GM21529 (cell line): ENCODE results near the gene GRIA1.
A peak's percentile ranks its signal among the peaks of the same experiment; 100 is the strongest.

Experiments
- ATAC-seq: cut with Tn5 transposase; IDR thresholded peaks from one replicate; pipeline ENCODE4 v1.9.1; 2021; ENCODE audit not compliant: unreplicated experiment

Gene GRIA1

DNA sequence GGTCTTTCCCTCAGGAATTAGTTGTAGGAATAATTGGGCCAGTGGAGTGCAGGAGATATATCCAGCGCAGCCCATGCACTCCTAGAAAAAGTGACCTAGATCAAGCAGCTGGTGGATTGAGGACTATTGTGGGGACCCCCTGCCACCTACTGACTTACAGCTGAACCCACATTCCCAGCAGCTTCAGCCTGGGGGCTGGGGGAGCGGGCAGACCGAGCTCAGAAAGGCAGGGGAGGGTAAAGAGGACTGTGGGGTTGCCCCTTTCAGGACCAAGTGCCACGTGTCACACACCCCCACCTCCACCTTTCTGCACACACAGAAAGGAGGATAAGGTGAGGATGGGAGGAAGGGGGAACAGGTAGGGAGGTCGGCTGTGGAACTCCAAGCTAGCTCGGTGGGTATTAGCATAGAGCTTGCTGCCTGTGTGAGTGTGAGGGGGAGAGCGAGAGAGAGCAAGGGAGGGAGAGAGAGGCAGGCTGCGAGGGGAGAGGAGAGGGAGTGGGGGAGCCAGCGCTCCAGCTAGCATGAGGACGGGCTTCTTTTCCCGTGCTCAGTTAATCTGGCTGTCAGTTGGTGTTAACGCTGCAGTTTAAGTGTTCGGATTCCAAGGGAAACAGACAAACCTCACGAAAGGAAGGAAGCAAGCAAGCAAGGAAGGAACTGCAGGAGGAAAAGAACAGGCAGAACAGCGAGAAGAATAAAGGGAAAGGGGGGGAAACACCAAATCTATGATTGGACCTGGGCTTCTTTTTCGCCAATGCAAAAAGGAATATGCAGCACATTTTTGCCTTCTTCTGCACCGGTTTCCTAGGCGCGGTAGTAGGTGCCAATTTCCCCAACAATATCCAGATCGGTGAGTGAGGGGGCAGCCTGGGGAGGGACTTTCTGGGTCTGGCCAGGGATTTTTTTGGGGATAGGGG is at the start of gene GRIA1:
Gene GRIA1 (plus strand): TSS at position 553 of the 920 bp plus-strand sequence.
- no peak for ATAC-seq

DNA sequence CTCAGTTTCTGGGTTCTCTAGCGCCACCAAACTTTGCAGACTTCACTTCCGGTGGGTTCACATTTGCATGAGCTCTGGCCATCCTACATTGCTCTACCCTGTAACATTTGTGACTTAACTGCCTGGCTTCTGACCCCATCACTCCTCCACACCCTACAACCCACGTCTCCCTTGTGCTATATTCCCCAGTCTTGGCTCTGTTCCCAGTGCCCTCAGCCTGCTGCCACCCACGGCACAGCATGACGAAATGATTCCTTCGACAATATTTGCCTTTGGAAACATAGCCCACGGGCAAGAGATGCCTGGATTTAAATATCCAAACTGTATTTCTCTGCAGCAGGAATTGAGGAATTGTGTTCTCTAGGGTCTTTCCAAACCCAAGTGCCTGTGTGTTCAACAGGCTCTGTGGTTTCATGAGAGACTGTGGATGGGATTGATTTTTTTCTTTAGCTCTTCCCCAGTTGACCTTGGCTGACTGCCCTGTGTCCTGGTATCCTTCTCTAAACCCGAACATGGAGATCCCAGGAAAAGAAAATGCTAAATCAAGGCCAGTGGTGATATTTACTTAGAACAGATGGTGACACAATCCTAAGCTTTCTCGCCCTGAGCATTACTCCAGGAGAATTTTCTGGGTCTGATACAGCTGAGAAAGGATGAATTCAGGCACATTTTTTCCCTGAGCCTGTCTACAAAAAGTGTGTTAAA is 44.4 kb upstream of the GRIA1 start:
- ATAC-seq: no peak

DNA sequence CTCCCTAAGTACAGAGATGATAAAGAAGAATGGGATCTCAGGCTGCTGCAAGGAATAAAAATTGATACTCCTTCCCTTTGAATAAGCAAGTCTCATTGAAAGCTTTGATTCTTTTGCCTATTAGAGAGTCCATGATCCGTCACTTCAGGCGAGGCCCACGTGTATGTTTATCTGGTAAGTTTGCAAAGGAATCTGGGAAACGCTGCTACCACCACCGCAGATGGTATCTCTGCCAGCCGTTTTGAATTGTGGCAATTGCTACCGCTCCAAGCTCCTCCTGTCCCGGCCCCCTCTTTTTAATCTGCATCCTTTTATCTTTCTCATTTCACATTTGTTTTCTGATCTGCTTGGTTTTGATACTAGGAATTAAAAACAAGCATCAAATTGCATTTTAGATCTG is 42.9 kb upstream of the GRIA1 start:
- ATAC-seq: no peak

- no peak for ATAC-seq
Measured at GRCh38 chr5:153456354-153456753, 34.1 kb upstream of the GRIA1 start.

DNA sequence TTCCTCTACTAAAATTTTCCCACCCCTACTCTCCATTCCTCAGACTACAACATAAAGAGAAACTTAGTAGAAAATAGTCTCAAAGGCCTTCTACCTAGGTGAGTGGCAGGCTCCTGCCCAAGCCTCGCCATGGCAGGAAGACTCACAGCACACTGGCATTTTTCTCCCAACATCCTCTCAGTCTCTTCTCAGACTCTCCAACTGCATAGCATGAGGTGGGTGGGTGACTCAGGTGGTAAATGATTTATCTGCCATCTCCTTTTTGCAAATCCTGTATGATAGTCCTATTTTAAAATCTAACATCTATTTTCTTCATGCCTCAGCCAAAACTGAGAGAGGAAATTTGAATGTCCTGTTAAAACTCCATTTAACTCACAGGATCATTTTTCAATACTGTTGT is 33.5 kb upstream of the GRIA1 start:
- ATAC-seq: no peak

GRCh38 chr5:153458268-153458667 is 32.2 kb upstream of the GRIA1 start:
- ATAC-seq: no peak

DNA sequence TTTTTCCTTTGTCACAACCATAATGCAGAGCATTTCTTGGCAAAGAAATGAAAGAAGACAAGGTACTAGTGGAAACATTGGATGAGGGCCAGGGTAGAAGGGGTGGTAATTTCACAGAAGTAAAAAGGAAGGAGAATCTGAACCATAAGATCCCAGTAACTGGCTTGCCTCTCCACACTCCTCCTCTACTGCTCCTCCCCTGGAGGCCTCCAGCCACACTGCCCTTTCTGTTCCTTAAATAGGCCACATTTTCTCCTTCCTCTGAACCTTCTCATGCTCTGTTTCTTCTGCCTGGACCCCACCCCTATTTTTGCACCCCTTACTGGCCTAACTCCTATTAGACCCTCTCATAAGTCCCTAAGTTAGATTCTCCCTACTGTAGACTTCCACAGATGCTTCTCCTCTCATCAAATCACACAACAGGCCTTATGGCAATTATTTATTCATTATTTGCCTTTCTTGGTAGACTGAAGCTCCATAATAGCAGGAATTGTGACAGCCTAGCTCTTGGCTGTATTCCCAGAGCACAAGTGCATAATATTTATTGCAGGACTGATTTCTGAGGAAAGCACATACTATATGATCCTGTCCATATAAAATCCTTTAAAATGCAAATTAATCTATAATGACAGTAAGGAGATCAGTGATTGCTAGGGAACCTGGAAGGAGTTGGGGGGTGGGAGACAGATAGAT is 31.3 kb upstream of the GRIA1 start:
- no peak for ATAC-seq

- no peak for ATAC-seq
Measured at GRCh38 chr5:153460421-153460820, 30.0 kb upstream of the GRIA1 start.

DNA sequence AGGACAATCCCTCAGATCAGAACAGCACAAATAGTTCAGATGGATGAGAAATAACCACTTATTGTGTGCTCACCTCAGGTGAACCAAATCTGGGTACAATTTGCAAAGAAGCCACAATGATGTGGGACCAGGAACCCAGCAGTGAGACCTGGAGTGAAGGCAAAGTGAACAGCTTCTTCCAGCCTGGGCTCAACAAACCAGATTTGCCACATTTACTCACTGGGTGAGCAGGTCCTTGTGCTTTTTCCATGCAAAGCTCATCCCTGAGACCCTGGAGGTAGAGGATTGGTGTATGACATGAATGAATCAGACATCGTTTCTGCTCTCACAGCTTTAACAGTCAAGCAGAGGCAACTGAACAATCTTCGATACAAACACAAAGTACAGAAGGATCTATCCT is 29.1 kb upstream of the GRIA1 start:
- no peak for ATAC-seq

GRCh38 chr5:153463806-153464205 is 26.7 kb upstream of the GRIA1 start:
- ATAC-seq: no peak

GRCh38 chr5:153467546-153467945 is 22.9 kb upstream of the GRIA1 start:
- ATAC-seq: no peak

DNA sequence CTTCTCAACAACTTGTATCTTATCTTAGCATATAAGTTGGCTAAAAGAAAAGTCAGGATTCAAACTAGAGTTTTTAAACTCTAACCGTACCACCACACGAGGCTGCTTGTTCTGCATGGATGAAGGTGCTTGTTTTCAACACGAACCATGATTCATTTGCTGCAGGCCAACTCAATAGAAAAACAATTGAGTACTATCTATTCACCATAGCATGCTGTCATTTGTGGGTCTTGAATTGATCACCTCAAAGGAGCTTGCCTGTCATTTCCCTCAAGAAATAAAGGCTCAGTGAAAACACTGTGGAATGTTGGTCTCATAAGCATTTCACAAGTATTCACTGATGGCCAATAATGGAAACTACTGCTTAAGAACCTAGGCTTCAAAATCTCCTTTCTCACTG is 21.0 kb upstream of the GRIA1 start:
- no peak for ATAC-seq

GRCh38 chr5:153470736-153471135 is 19.7 kb upstream of the GRIA1 start:
- no peak for ATAC-seq

GRCh38 chr5:153476767-153477166 is 13.7 kb upstream of the GRIA1 start:
- no peak for ATAC-seq

- peak; percentile 94 for ATAC-seq
Measured at GRCh38 chr5:153480401-153480800, 10.1 kb upstream of the GRIA1 start.

DNA sequence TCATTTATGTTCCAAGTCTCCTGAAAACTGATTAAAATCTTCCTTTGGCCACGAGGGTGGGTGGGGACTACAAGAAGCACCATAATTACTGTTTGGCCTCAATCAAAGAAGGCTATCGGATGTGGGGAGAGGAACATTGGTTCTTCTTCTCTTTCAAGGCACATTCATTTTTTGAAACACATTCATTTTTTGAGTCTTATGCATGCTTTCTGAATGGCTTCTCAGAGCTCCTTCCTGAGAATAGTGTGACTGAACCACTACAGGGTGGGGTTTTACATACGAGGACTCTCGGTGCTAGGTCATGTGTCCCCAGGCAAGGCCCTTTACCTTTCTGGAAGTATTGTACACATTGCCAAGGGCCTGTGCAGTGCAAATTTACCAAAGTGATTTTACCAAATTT is 7.0 kb upstream of the GRIA1 start:
- no peak for ATAC-seq

- no peak for ATAC-seq
Measured at GRCh38 chr5:153485641-153486040, 4.8 kb upstream of the GRIA1 start.

DNA sequence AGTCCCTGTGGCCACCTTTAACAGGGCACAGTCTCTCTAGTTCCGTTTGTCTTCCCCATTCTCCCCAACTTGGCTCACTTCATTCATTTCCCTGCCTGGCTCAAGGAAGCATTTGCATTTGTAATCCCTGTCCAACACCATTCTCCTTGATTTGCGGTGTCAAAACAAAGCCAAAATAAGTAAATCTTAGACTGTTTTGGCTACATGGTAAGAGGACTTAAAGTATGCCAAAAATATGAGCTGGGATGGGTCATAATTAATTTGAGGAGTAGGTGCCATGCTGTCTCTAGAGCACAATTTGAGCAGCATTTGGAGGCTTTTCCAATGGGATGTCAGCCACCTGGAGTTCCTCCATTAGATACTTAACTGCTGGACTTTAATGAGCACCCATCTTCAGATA is 3.7 kb upstream of the GRIA1 start:
- no peak for ATAC-seq

GRCh38 chr5:153489611-153490010 is 859 bp upstream of the GRIA1 start:
- no peak for ATAC-seq

DNA sequence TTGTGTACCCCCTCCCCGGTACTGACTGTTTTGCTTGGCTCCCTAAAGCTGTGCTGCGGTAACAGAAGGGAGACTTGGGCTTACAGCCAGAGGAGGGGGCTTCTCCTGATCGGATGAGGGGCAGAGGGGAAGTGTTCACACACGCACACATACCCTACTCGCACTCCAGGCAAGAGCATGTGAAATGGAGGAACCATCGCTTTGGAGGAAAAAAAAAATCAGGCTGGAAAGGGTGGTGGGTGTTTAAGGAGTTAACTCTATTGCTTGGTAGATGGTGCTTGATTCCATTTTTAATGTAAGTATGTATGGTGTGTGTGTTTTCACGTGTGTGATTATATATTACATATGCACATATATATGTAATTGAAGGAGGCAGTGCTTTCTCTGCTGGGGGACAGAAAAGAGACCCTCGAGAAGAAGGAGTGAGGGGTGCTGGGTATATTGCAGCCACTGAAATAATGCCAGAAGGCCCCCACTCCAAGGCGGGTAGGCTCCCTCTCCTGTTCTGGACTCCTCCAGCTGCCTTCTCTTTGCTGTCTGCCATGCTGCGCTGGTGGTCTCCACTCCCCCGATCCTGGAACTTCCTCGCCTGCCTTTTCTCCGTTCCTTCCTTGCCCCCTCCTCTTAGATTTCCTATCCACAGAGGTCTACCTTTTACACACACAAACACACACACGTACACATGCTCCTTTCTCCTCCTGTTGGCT is 721 bp downstream of the GRIA1 start:
- ATAC-seq: no peak

DNA sequence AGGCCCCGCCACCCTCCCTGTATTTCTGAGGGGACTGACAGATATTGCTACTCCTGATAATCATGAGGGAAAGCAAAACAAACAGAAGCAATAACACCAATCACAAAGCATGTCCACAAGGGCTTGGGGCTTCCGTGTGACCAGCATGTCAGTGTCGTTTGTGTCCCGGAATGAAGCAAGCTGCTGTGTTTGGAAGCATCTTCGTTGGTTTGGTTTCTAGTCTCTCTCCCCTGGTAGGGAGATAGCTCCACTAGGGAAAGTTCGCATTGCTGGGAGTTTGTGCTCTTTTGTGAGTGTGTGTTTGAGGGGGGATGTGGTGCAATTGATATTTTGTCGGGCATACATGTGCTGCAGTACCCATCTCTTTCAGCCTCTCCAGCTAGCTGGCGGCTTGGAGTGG is 1.4 kb downstream of the GRIA1 start:
- no peak for ATAC-seq
